K562 (cell line): ENCODE results near the gene TKTL2. TPM values are rescaled to one million over a fixed set of nuclear protein-coding genes. Genes with fewer than 3 reads are reported as not detected.

Experiments
- ATAC-seq: fragments of 200-7000 bp; cut with Tn5 transposase; 3 replicates; pipeline ENCODE4 v1.9.1; 2020; ENCODE audit warnings: moderate library complexity
- BruUV-seq: library from RNA; stranded (reverse); fragments of 400-500 nt; replicated peaks from 2 replicates; lab custom pipeline; 2021; lab: Mats Ljungman, UMichigan
- CTCF ChIA-PET: fragments of 300-600 bp; formaldehyde crosslinking; extraction: SDS; loops from one replicate; lab custom pipeline; 2021; ENCODE audit warnings: low intra/inter-chr PET ratio; lab: Yijun Ruan, JAX
- POLR2A ChIA-PET: fragments of 300-600, 350-650 bp; sonication (Branson Sonifier 250); formaldehyde crosslinking; extraction: SDS; loops from one replicate; lab custom pipeline; 2021; ENCODE audit warnings: antibody characterized with exemption, inconsistent platforms; lab: Yijun Ruan, JAX
- DNase-seq, 4 experiments: peaks; one replicate each; pipeline versions ENCODE4 v3.0.0 to v3.0.0-alpha.2; 2011 to 2018; ENCODE audit warnings: low spot score in 3 of 4, mixed read lengths in 3 of 4; ENCODE audit errors: extremely low read depth in 1 of 4
- FAIRE-seq: peaks from 2 replicates; lab custom pipeline; 2011; peaks lifted over from hg19 to GRCh38; lab: Jason Lieb, UNC
- H2AFZ ChIP-seq: 2 replicates; pipeline ENCODE4 v1.6.0; 2011; ENCODE audit warnings: low read depth, low read length, control low read depth, inconsistent platforms
- H3K27ac ChIP-seq: fragments of 200-600 bp; 3 replicates; pipeline ENCODE4 v1.8.0; 2011; ENCODE audit warnings: low read depth, mild to moderate bottlenecking, control low read depth, inconsistent platforms, low read length, moderate library complexity, mixed read lengths; ENCODE audit errors: extremely low read depth
- H3K27me3 ChIP-seq, 2 experiments: fragments of 300-600 bp in 1 of 2; 2 replicates in 1 of 2; 3 replicates in 1 of 2; pipeline versions ENCODE4 v1.6.0 to v1.8.0; 2011; ENCODE audit warnings: inconsistent platforms in 2 of 2, low read length in 2 of 2, mild to moderate bottlenecking in 1 of 2, mixed read lengths in 1 of 2, moderate library complexity in 1 of 2; ENCODE audit not compliant: control insufficient read depth in 2 of 2, insufficient read depth in 2 of 2
- H3K36me3 ChIP-seq: fragments of 300-600 bp; 3 replicates; pipeline ENCODE4 v1.8.0; 2011; ENCODE audit warnings: mild to moderate bottlenecking, low read length, inconsistent platforms; ENCODE audit not compliant: control insufficient read depth, insufficient read depth
- H3K4me1 ChIP-seq, 2 experiments: fragments of 200-600 bp in 1 of 2; replicated peaks in 1 of 2; 2 replicates in 1 of 2; 3 replicates in 1 of 2; pipeline versions ENCODE4 v1.5.1 to v1.8.0; 2011; ENCODE audit warnings: inconsistent platforms in 2 of 2, low read length in 2 of 2, mild to moderate bottlenecking in 1 of 2, mixed read lengths in 1 of 2, moderate library complexity in 1 of 2; ENCODE audit not compliant: control insufficient read depth in 2 of 2, insufficient read depth in 2 of 2
- H3K4me2 ChIP-seq: 2 replicates; pipeline ENCODE4 v1.6.1; 2011; ENCODE audit warnings: low read length, control low read depth, inconsistent platforms, mixed read lengths; ENCODE audit not compliant: insufficient read depth
- H3K4me3 ChIP-seq: fragments of 200-600 bp; sonication (generic), shearing (Covaris generic); 2 replicates; pipeline ENCODE4 v1.5.1; 2016; ENCODE audit warnings: control low read depth, inconsistent platforms
- H3K79me2 ChIP-seq: fragments of 200-600 bp; 3 replicates; pipeline ENCODE4 v1.8.0; 2011; ENCODE audit warnings: low read length, inconsistent platforms; ENCODE audit not compliant: control insufficient read depth, insufficient read depth
- H3K9ac ChIP-seq, 2 experiments: 2 replicates each; pipeline versions ENCODE4 v1.6.0 to v1.6.1; 2011; ENCODE audit warnings: low read depth in 2 of 2, low read length in 2 of 2, control low read depth in 1 of 2, inconsistent platforms in 1 of 2, mild to moderate bottlenecking in 1 of 2, mixed read lengths in 1 of 2; ENCODE audit not compliant: insufficient read depth in 1 of 2
- H3K9me1 ChIP-seq: one replicate; pipeline ENCODE4 v1.6.0; 2011; ENCODE audit warnings: inconsistent platforms, mild to moderate bottlenecking, low read length, moderate library complexity; ENCODE audit not compliant: control insufficient read depth, insufficient read depth
- H3K9me3 ChIP-seq: replicated peaks from 2 replicates; pipeline ENCODE4 v1.5.1; 2011; ENCODE audit warnings: low read depth, low read length, inconsistent platforms; ENCODE audit not compliant: control insufficient read depth, insufficient read depth
- H4K20me1 ChIP-seq: replicated peaks from 2 replicates; pipeline ENCODE4 v1.6.1; 2011; ENCODE audit warnings: low read length, inconsistent platforms, mixed read lengths; ENCODE audit not compliant: control insufficient read depth, insufficient read depth
- CTBP1 ChIP-seq: fragments of 450-650 bp; IDR thresholded peaks from 2 replicates; pipeline ENCODE4 v1.6.1; 2016; ENCODE audit warnings: borderline replicate concordance
- LCOR ChIP-seq: sonication (generic); formaldehyde crosslinking; IDR thresholded peaks from 2 replicates; pipeline ENCODE4 v1.8.0; 2022; ENCODE audit warnings: mild to moderate bottlenecking, missing genetic modification reagents
- MYBL2 ChIP-seq, 2 experiments: fragments of 450-650 bp in 1 of 2; sonication (generic) in 1 of 2; formaldehyde crosslinking in 1 of 2; IDR thresholded peaks; 2 replicates each; pipeline versions ENCODE4 v1.6.1 to v1.8.1; 2017 to 2022; ENCODE audit warnings: borderline replicate concordance in 1 of 2, inconsistent platforms in 1 of 2, low read depth in 1 of 2, mild to moderate bottlenecking in 1 of 2, missing genetic modification reagents in 1 of 2, moderate library complexity in 1 of 2
- NFYB ChIP-seq: IDR thresholded peaks from 2 replicates; pipeline ENCODE4 v1.6.1; 2011; ENCODE audit warnings: mild to moderate bottlenecking, moderate library complexity; ENCODE audit not compliant: insufficient read length; ENCODE audit errors: extremely low read depth
- NR4A1 ChIP-seq, 2 experiments: fragments of 250-450 bp in 1 of 2; fragments of 450-650 bp in 1 of 2; sonication (Bioruptor Pico) in 1 of 2; IDR thresholded peaks; 2 replicates each; pipeline versions ENCODE4 v1.4.0 to v1.6.1; 2016 to 2020; ENCODE audit warnings: mild to moderate bottlenecking in 2 of 2, missing compliant biosample characterization in 1 of 2, missing genetic modification characterization in 1 of 2, moderate library complexity in 1 of 2
- REST ChIP-seq, 2 experiments: fragments of 450-650 bp; formaldehyde crosslinking in 1 of 2; IDR thresholded peaks; 2 replicates each; pipeline versions ENCODE4 v1.4.0 to v1.6.1; 2014 to 2020; ENCODE audit warnings: mild to moderate bottlenecking in 2 of 2, borderline replicate concordance in 1 of 2, low read depth in 1 of 2
- ZNF174 ChIP-seq: fragments of 250-450 bp; sonication (Bioruptor Pico); IDR thresholded peaks from 2 replicates; pipeline ENCODE4 v1.4.0; 2020; ENCODE audit warnings: mild to moderate bottlenecking
- ZNF395 ChIP-seq: fragments of 200-800 bp; sonication (Bioruptor generic); IDR thresholded peaks from 2 replicates; pipeline ENCODE4 v1.6.1; 2017; ENCODE audit warnings: missing genetic modification characterization, missing compliant biosample characterization
- ZNF644 ChIP-seq: fragments of 200-800 bp; sonication (Bioruptor generic); IDR thresholded peaks from 2 replicates; pipeline ENCODE4 v1.6.1; 2016; ENCODE audit warnings: low read depth, missing genetic modification characterization, missing compliant biosample characterization
- ZNF778 ChIP-seq: fragments of 450-650 bp; formaldehyde crosslinking; IDR thresholded peaks from 2 replicates; pipeline ENCODE4 v1.4.0; 2020; ENCODE audit warnings: mild to moderate bottlenecking, moderate library complexity
- WGBS: fragments of 100-300 bp; shearing (Covaris generic); methylation state at CpG from one replicate; pipeline ENCODE4 v1.1.6; 2016; ENCODE audit warnings: low coverage, mixed read lengths; ENCODE audit not compliant: insufficient coverage; ENCODE audit errors: missing lambda C conversion rate; 5-methylcytosine and 5-hydroxymethylcytosine counted together
- in situ Hi-C: fragments of 300-500 bp; cut with MboI; formaldehyde crosslinking; loops from 4 replicates; pipeline ENCODE4 v1.15.0; 2018; ENCODE audit warnings: inconsistent platforms, mixed read lengths
- intact Hi-C: fragments of 100-400 bp; cut with micrococcal nuclease; formaldehyde crosslinking; loops from 2 replicates; pipeline ENCODE4 v1.14.2; 2022
- polyA plus RNA-seq, 8 experiments: library from polyadenylated mRNA; depleted of rRNA in 4 of 8; stranded (reverse) in 5 of 8; unstranded in 3 of 8; fragments of >200 nt; fragmentation: Nextera tagmentation in 2 of 8; fragmentation: Illumina TruSeq in 1 of 8; extraction: Ambion mirVana in 2 of 8; extraction: Trizol in 1 of 8; gene quantifications; 2 replicates each; pipeline versions ENCODE4 v1.2.1 to v1.2.3, GENCODE V29; 2011 to 2014; ENCODE audit warnings: inconsistent platforms in 1 of 8, missing spikeins in 1 of 8
- total RNA-seq, 7 experiments: library from RNA; depleted of rRNA in 6 of 7; stranded (reverse); fragments of >200 nt in 6 of 7; fragmentation: Illumina TruSeq in 2 of 7; extraction: Trizol in 2 of 7; gene quantifications; 2 replicates each; pipeline versions ENCODE4 v1.2.1 to v1.2.3, GENCODE V29; 2011 to 2021; ENCODE audit warnings: low replicate concordance in 1 of 7

The TKTL2 gene
- total and polyA plus RNA-seq, 9 of the 15 experiments (the other 6 are each of a cell fraction or from before 2014, with no cell fraction given), result 0.03 to 0.31 (median 0.09) TPM; not detected in 1

GRCh38 chr4:163492951-163493504, 19.5 kb upstream of the TKTL2 start:
- peaks cover 0 to 16% of the 10 kb centered on the region in 2 experiments; a peak in 2 of 5 replicates for H3K4me1 ChIP-seq
- H3K9me1 ChIP-seq, result no peaks in the 10 kb centered on the region
- H3K4me3 ChIP-seq, result peak overlapping the region; percentile 97
- TSS peak; percentile 78 for BruUV-seq
- 57% methylated on average over 6 of the region's 6 CpGs for WGBS
- H3K36me3 ChIP-seq, result peaks cover 16% of the 10 kb centered on the region
- H3K27me3 ChIP-seq, result no peaks in the 10 kb centered on the region
- peak in 2 of 4 experiments; percentile 37 to 49 for DNase-seq
- peak overlapping the region in 1 of 2 experiments; percentile 99; a peak in 2 of 4 replicates for H3K9ac ChIP-seq
- H2AFZ ChIP-seq, result peak overlapping the region; percentile 62; the same call in 1 of the 2 replicates
- no peaks in the 10 kb centered on the region for H4K20me1 ChIP-seq
- ATAC-seq, result no peak
- no peak for FAIRE-seq
- H3K4me2 ChIP-seq, result peak overlapping the region; percentile 99
- H3K9me3 ChIP-seq, result no peaks in the 10 kb centered on the region
- POLR2A ChIA-PET, result interaction anchor here (0.6 to 2.1 kb wide), 5 partner anchors 12 to 1976 kb away, joined by 3 to 17 read pairs (median 4); no protein-coding TSS in a partner anchor
- CTCF ChIA-PET, result no interaction called here
- in situ Hi-C loops (no loop called here), intact Hi-C loops (loop anchor here (10.0 kb wide), 2 partner anchors 298 to 328 kb away; partner anchors contain the start of gene NAF1)
- peak overlapping the region; percentile 99; the same call in 1 of the 3 replicates for H3K27ac ChIP-seq
- peaks cover 42% of the 10 kb centered on the region for H3K79me2 ChIP-seq
- TF ChIP-seq NR4A1 (CRISPR knock-in tag; IDR thresholded peaks at IDR 0.05) (no peak), NR4A1 (tag; IDR thresholded peaks at IDR 0.05) (no peak), MYBL2 (IDR thresholded peaks at IDR 0.05; ENCODE audit: low read depth) (peak; percentile 86), MYBL2 (CRISPR knock-in tag; IDR thresholded peaks at IDR 0.05; ENCODE audit: borderline replicate concordance) (no peak), CTBP1 (no peak), LCOR (CRISPR knock-in tag) (no peak), REST (IDR thresholded peaks at IDR 0.05; ENCODE audit: borderline replicate concordance) (no peak), REST (CRISPR knock-in tag; IDR thresholded peaks at IDR 0.05; ENCODE audit: low read depth) (no peak), ZNF174 (CRISPR knock-in tag) (no peak), ZNF395 (CRISPR knock-in tag) (0 out of 2 replicates have a peak, but pooled peaks have one; percentile 36), NFYB (no peak), ZNF778 (CRISPR knock-in tag) (no peak), ZNF644 (no peak)
